H1 (cell line): ENCODE data around the gene FOXA2. TPM values are rescaled to one million over a fixed set of nuclear protein-coding genes. Genes with fewer than 3 reads are reported as not detected.

Experiments
- CTCF ChIA-PET: fragments of 300-600 bp; sonication (Branson Sonifier 250); formaldehyde crosslinking; loops from one replicate; lab custom pipeline; 2021; ENCODE audit not compliant: partially characterized antibody; lab: Charles Lee
- POLR2A ChIA-PET: fragments of 300-600 bp; sonication (Branson Sonifier 250); formaldehyde crosslinking; loops from one replicate; lab custom pipeline; 2021; ENCODE audit warnings: inconsistent platforms; ENCODE audit not compliant: partially characterized antibody; lab: Charles Lee
- DNase-seq, 2 experiments: peaks; one replicate each; pipeline versions ENCODE4 v3.0.0 to v3.0.0-alpha.2; 2010 to 2022; ENCODE audit warnings: low spot score in 2 of 2, low read depth in 1 of 2, mixed read lengths in 1 of 2
- FAIRE-seq: peaks from 2 replicates; lab custom pipeline; 2011; peaks lifted over from hg19 to GRCh38; lab: Jason Lieb, UNC
- H2AFZ ChIP-seq: 2 replicates; pipeline ENCODE4 v1.8.1; 2012; ENCODE audit warnings: low read length, inconsistent platforms
- H2AK5ac ChIP-seq: 2 replicates; pipeline ENCODE4 v1.6.1; 2013; ENCODE audit warnings: low read depth, low read length
- H2BK120ac ChIP-seq: replicated peaks from 2 replicates; pipeline ENCODE3; 2013; ENCODE audit warnings: low read depth, low read length, inconsistent platforms
- H2BK12ac ChIP-seq: 2 replicates; pipeline ENCODE4 v1.6.1; 2013; ENCODE audit warnings: low read depth, low read length
- H2BK15ac ChIP-seq: 2 replicates; pipeline ENCODE4 v1.6.1; 2013; ENCODE audit warnings: low read length
- H2BK20ac ChIP-seq: 2 replicates; pipeline ENCODE4 v1.6.1; 2013; ENCODE audit warnings: low read length
- H2BK5ac ChIP-seq: 2 replicates; pipeline ENCODE4 v1.6.1; 2013; ENCODE audit warnings: low read depth, low read length
- H3K14ac ChIP-seq: 2 replicates; pipeline ENCODE4 v1.6.1; 2013; ENCODE audit warnings: inconsistent platforms; ENCODE audit not compliant: insufficient read length
- H3K18ac ChIP-seq: 2 replicates; pipeline ENCODE4 v1.6.1; 2013; ENCODE audit warnings: low read length; ENCODE audit errors: extremely low read depth
- H3K23ac ChIP-seq: 2 replicates; pipeline ENCODE4 v1.6.1; 2013; ENCODE audit warnings: inconsistent platforms; ENCODE audit not compliant: insufficient read length
- H3K23me2 ChIP-seq: 2 replicates; pipeline ENCODE4 v1.6.1; 2013; ENCODE audit warnings: low read depth, low read length
- H3K27ac ChIP-seq: 2 replicates; pipeline ENCODE4 v1.6.1; 2011; ENCODE audit warnings: low read depth, low read length, inconsistent platforms
- H3K27me3 ChIP-seq, 4 experiments: replicated peaks in 1 of 4; 1 replicate in 1 of 4; 2 replicates in 3 of 4; pipeline versions ENCODE4 v1.6.1 to v1.8.1; 2011 to 2013; ENCODE audit warnings: low read length in 3 of 4, mild to moderate bottlenecking in 3 of 4, inconsistent platforms in 2 of 4, mixed read lengths in 2 of 4, moderate library complexity in 1 of 4; ENCODE audit not compliant: control insufficient read depth in 3 of 4, insufficient read depth in 3 of 4; ENCODE audit errors: extremely low read depth in 1 of 4
- H3K36me3 ChIP-seq, 4 experiments: 2 replicates each; pipeline versions ENCODE4 v1.6.1 to v1.8.1; 2011 to 2013; ENCODE audit warnings: mild to moderate bottlenecking in 4 of 4, low read length in 3 of 4, moderate library complexity in 2 of 4, control low read depth in 1 of 4, inconsistent platforms in 1 of 4; ENCODE audit not compliant: insufficient read depth in 4 of 4, control insufficient read depth in 2 of 4
- H3K4ac ChIP-seq: replicated peaks from 2 replicates; pipeline ENCODE3; 2013; ENCODE audit warnings: low read length, low read depth, mixed read lengths, inconsistent platforms; ENCODE audit not compliant: insufficient read length
- H3K4me1 ChIP-seq, 4 experiments: replicated peaks in 1 of 4; 1 replicate in 1 of 4; 2 replicates in 3 of 4; pipeline versions ENCODE4 v1.6.1 to v1.8.1; 2011 to 2013; ENCODE audit warnings: low read length in 3 of 4, inconsistent platforms in 2 of 4, mixed read lengths in 1 of 4; ENCODE audit not compliant: insufficient read depth in 4 of 4, control insufficient read depth in 3 of 4
- H3K4me2 ChIP-seq, 2 experiments: 2 replicates each; pipeline versions ENCODE4 v1.6.1 to v1.8.1; 2011 to 2013; ENCODE audit warnings: low read depth in 2 of 2, low read length in 2 of 2, control low read depth in 1 of 2, inconsistent platforms in 1 of 2, mild to moderate bottlenecking in 1 of 2; ENCODE audit not compliant: insufficient read depth in 1 of 2
- H3K4me3 ChIP-seq, 4 experiments: fragments of 200-600, 300-600 bp in 1 of 4; sonication (generic), shearing (Covaris generic), sonication (Bioruptor Twin) in 1 of 4; 2 replicates each; pipeline versions ENCODE4 v1.5.1 to v1.8.1; 2011 to 2016; ENCODE audit warnings: low read length in 4 of 4, low read depth in 3 of 4, control low read depth in 2 of 4, inconsistent platforms in 2 of 4, mild to moderate bottlenecking in 2 of 4, mixed read lengths in 1 of 4, moderate library complexity in 1 of 4; ENCODE audit not compliant: insufficient read depth in 2 of 4; ENCODE audit errors: extremely low read depth in 1 of 4
- H3K56ac ChIP-seq: replicated peaks from 2 replicates; pipeline ENCODE3; 2013; ENCODE audit warnings: low read depth, mild to moderate bottlenecking, mixed read lengths, low read length, inconsistent platforms; ENCODE audit not compliant: insufficient read length
- H3K79me1 ChIP-seq: 2 replicates; pipeline ENCODE4 v1.6.1; 2013; ENCODE audit warnings: low read depth, low read length, control low read depth
- H3K79me2 ChIP-seq, 2 experiments: 2 replicates each; pipeline versions ENCODE4 v1.6.1 to v1.8.1; 2012 to 2013; ENCODE audit warnings: low read length in 2 of 2, mild to moderate bottlenecking in 2 of 2, inconsistent platforms in 1 of 2; ENCODE audit not compliant: insufficient read depth in 2 of 2, control insufficient read depth in 1 of 2
- H3K9ac ChIP-seq, 4 experiments: replicated peaks in 1 of 4; 1 replicate in 1 of 4; 2 replicates in 3 of 4; pipeline versions ENCODE4 v1.6.1 to v1.8.1; 2011 to 2013; ENCODE audit warnings: low read depth in 3 of 4, low read length in 3 of 4, control low read depth in 2 of 4, mild to moderate bottlenecking in 2 of 4, moderate library complexity in 2 of 4, inconsistent platforms in 1 of 4; ENCODE audit errors: extremely low read depth in 1 of 4
- H3K9me3 ChIP-seq, 2 experiments: 2 replicates each; pipeline versions ENCODE4 v1.6.1 to v1.8.1; 2012 to 2013; ENCODE audit warnings: mild to moderate bottlenecking in 2 of 2, moderate library complexity in 2 of 2, control low read depth in 1 of 2, inconsistent platforms in 1 of 2, low read depth in 1 of 2, low read length in 1 of 2, mixed read lengths in 1 of 2; ENCODE audit not compliant: insufficient read depth in 2 of 2
- H4K20me1 ChIP-seq, 2 experiments: replicated peaks in 1 of 2; 2 replicates each; pipeline versions ENCODE3 to v1.8.1; 2011 to 2013; ENCODE audit warnings: inconsistent platforms in 2 of 2, low read length in 2 of 2, mild to moderate bottlenecking in 1 of 2; ENCODE audit not compliant: insufficient read depth in 2 of 2, control insufficient read depth in 1 of 2
- H4K5ac ChIP-seq: 2 replicates; pipeline ENCODE4 v1.6.1; 2013; ENCODE audit warnings: low read length, low read depth, mixed read lengths, inconsistent platforms; ENCODE audit not compliant: insufficient read length
- H4K8ac ChIP-seq: 2 replicates; pipeline ENCODE4 v1.8.0; 2013; ENCODE audit warnings: mild to moderate bottlenecking, moderate library complexity, low read length, inconsistent platforms; ENCODE audit not compliant: insufficient read depth; ENCODE audit errors: extremely low read depth
- H4K91ac ChIP-seq: replicated peaks from 2 replicates; pipeline ENCODE3; 2013; ENCODE audit warnings: low read length, mixed read lengths, inconsistent platforms; ENCODE audit not compliant: insufficient read length
- CBX8 ChIP-seq: fragments of 300-800, 300-1000 bp; sonication (generic); IDR thresholded peaks from 2 replicates; pipeline ENCODE4 v1.7.1; 2016; ENCODE audit warnings: low read depth, low read length, borderline replicate concordance
- GTF2F1 ChIP-seq: IDR thresholded peaks from 2 replicates; pipeline ENCODE4 v1.6.1; 2012; ENCODE audit warnings: low read depth, low read length, improper control_type of control experiment, borderline replicate concordance
- HDAC6 ChIP-seq: IDR thresholded peaks from one replicate; pipeline ENCODE4 v1.7.1; 2012; ENCODE audit warnings: low read depth, mild to moderate bottlenecking, inconsistent platforms, low read length, moderate library complexity
- PHF8 ChIP-seq: fragments of 200-600 bp; sonication (generic); conservative IDR thresholded peaks from 2 replicates; pipeline ENCODE4 v1.7.1; 2012; ENCODE audit warnings: low read depth, mild to moderate bottlenecking, inconsistent platforms, low read length, moderate library complexity
- WGBS, 2 experiments: shearing (Covaris generic) in 1 of 2; methylation state at CpG; one replicate each; pipeline versions ENCODE4 v1.1.6 to v1.1.7; 2013 to 2015; ENCODE audit warnings: low lambda C conversion rate in 2 of 2, mixed read lengths in 2 of 2, inconsistent platforms in 1 of 2, low coverage in 1 of 2, missing lambda C conversion rate in 1 of 2; ENCODE audit not compliant: insufficient replicate concordance in 2 of 2, insufficient coverage in 1 of 2, insufficient read length in 1 of 2; ENCODE audit errors: extremely low coverage in 1 of 2, missing lambda C conversion rate in 1 of 2; 5-methylcytosine and 5-hydroxymethylcytosine counted together
- polyA plus RNA-seq, 7 experiments: library from polyadenylated mRNA; depleted of rRNA in 3 of 7; stranded (reverse) in 5 of 7; unstranded in 2 of 7; fragments of >200 nt in 5 of 7; fragments of 200-250 nt in 2 of 7; gene quantifications; 1 replicate in 5 of 7; 2 replicates in 1 of 7; 4 replicates in 1 of 7; pipeline versions ENCODE4 v1.2.1 to v1.2.3, GENCODE V29; 2011 to 2013; ENCODE audit warnings: missing spikeins in 2 of 7, mixed read lengths in 2 of 7
- total RNA-seq: library from RNA; stranded (reverse); fragmentation: NEBNext Ultra II Directional; extraction: Animal tissue kit (Norgen Biotek cat#: 25700); gene quantifications from 2 replicates; pipeline ENCODE4 v1.2.1, GENCODE V29; 2021

Gene FOXA2
- total and polyA plus RNA-seq, 2 of the 8 experiments (the other 6 are each of a cell fraction or from before 2014, with no cell fraction given): not detected

DNA sequence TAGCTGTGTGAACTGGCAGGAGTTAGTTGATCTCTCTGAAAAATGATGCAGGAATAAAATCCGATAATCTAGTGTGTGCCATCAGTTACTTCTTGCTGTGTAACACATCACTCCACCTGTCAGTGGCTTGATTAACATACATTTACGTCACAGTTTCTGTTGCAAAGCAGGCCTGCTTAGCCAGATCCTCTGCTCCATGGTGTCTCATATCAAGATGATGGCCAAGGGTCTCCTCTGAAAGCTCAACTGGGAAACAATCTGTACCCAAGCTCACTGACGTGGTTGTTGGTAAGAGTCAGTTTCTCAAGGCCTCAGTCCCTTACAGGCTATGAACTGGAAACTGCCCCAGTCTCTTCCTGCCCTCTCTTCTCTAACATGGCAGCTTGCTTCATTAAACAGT, 51.8 kb downstream of the FOXA2 start:
- DNase-seq: no peak
- POLR2A ChIA-PET: no interaction called here
- Histone ChIP-seq H3K14ac (no peak overlapping the region), H4K8ac (no peak overlapping the region), H2BK12ac (no peak overlapping the region), H3K36me3 (no peaks in the 10 kb centered on the region), H3K9ac (no peak overlapping the region), H2BK15ac (no peak overlapping the region), H3K23me2 (no peaks in the 10 kb centered on the region), H3K4me3 (no peak overlapping the region), H4K91ac (no peak overlapping the region), H3K9me3 (no peaks in the 10 kb centered on the region), H2BK120ac (no peak overlapping the region), H3K23ac (no peak overlapping the region), H2AFZ (no peak overlapping the region), H4K5ac (no peak overlapping the region), H3K56ac (no peak overlapping the region), H2AK5ac (no peak overlapping the region), H3K79me2 (no peaks in the 10 kb centered on the region)
- no peak for FAIRE-seq
- no peak for TF ChIP-seq GTF2F1
- no peak for TF ChIP-seq CBX8
- no peak for TF ChIP-seq PHF8
- no peak for TF ChIP-seq HDAC6
- TF ChIP-seq, all 59 proteins: peak for 0
- H2BK20ac ChIP-seq: no peak overlapping the region
- H3K4ac ChIP-seq: no peak overlapping the region
- H3K4me2 ChIP-seq: no peak overlapping the region
- H4K20me1 ChIP-seq: no peaks in the 10 kb centered on the region
- H3K27me3 ChIP-seq: no peaks in the 10 kb centered on the region
- H3K4me1 ChIP-seq: peaks cover 2 to 7% (median 4%) of the 10 kb centered on the region in 4 experiments; a peak in 4 of 7 replicates
- H3K18ac ChIP-seq: no peak overlapping the region
- no peak overlapping the region for H3K27ac ChIP-seq
- H3K79me1 ChIP-seq: no peaks in the 10 kb centered on the region
- 83% methylated on average over 3 of the region's 3 CpGs; no CpG with 5 or more reads in 1 of the 2 experiments for WGBS, 2 experiments
- CTCF ChIA-PET: interaction anchor here (0.9 to 3.8 kb wide), 3 partner anchors 21 to 54 kb away, joined by 4 to 12 read pairs (median 4); no protein-coding TSS in a partner anchor
- no peak overlapping the region for H2BK5ac ChIP-seq
